Aorta (tissue), 5 donors: ENCODE data around the gene CELF4. TPM values are rescaled to one million over a fixed set of nuclear protein-coding genes. Genes with fewer than 3 reads are reported as not detected.

Source experiments
- ATAC-seq: fragments of 200-7000 bp; cut with Tn5 transposase; one replicate; pipeline ENCODE4 v1.9.1; 2022; ENCODE audit warnings: moderate library complexity; ENCODE audit not compliant: low FRiP score
- DNase-seq, 2 donors: peaks; one replicate each; pipeline ENCODE4 v3.0.0-alpha.2; 2020
- H3K27ac ChIP-seq, 2 donors: one replicate each; pipeline ENCODE4 v1.5.1; 2013; ENCODE audit warnings: low read length in 2 of 2, mild to moderate bottlenecking in 2 of 2, moderate library complexity in 2 of 2, control low read depth in 1 of 2, inconsistent platforms in 1 of 2, low read depth in 1 of 2
- H3K27me3 ChIP-seq, 2 donors: one replicate each; pipeline ENCODE4 v1.6.1; 2013; ENCODE audit warnings: control low read depth in 1 of 2, low read length in 1 of 2, mild to moderate bottlenecking in 1 of 2, moderate library complexity in 1 of 2; ENCODE audit not compliant: insufficient read depth in 2 of 2, control insufficient read depth in 1 of 2
- H3K36me3 ChIP-seq, 2 donors: one replicate each; pipeline ENCODE4 v1.6.1; 2013; ENCODE audit warnings: control low read depth in 1 of 2, low read length in 1 of 2, mild to moderate bottlenecking in 1 of 2; ENCODE audit not compliant: insufficient read depth in 2 of 2, control insufficient read depth in 1 of 2
- H3K4me1 ChIP-seq, 2 donors: one replicate each; pipeline ENCODE4 v1.6.1; 2013; ENCODE audit warnings: low read length in 2 of 2, control low read depth in 1 of 2, mild to moderate bottlenecking in 1 of 2, moderate library complexity in 1 of 2; ENCODE audit not compliant: insufficient read depth in 2 of 2, control insufficient read depth in 1 of 2
- H3K4me3 ChIP-seq, 2 donors: one replicate each; pipeline ENCODE4 v1.5.1; 2013; ENCODE audit warnings: low read length in 2 of 2, control low read depth in 1 of 2, mild to moderate bottlenecking in 1 of 2
- H3K9me3 ChIP-seq: one replicate; pipeline ENCODE4 v1.6.1; 2013; ENCODE audit warnings: mild to moderate bottlenecking, low read length; ENCODE audit not compliant: control insufficient read depth
- WGBS, 2 donors: extraction: QIAGEN DNeasy Blood & Tissue Kit; methylation state at CpG; one replicate each; pipeline ENCODE4 v1.1.7; 2013; 5-methylcytosine and 5-hydroxymethylcytosine counted together
- intact Hi-C, 2 donors: fragments of 100-400 bp; cut with DNase I; formaldehyde crosslinking; loops; one replicate each; pipeline versions ENCODE4 v1.14.2 to v1.15.0; 2022
- polyA plus RNA-seq, 2 donors: library from polyadenylated mRNA; stranded (reverse); fragments of 200-250 nt; gene quantifications; one replicate each; pipeline ENCODE4 v1.2.3, GENCODE V29; 2013
- total RNA-seq, 2 donors: library from RNA; stranded (reverse); fragmentation: NEBNext Ultra II Directional; extraction: Animal tissue kit (Norgen Biotek cat#: 25700); gene quantifications; one replicate each; pipeline ENCODE4 v1.2.1, GENCODE V29; 2021
- donor health status: healthy with polysubstance abuse.
- donor health status: Bipolar disorder and iron deficiency.
- donor health status: DM: no; HTN: no; CAD: no.
- donor health status: DM: no; HTN: no; CAD: no.
- donor health status: DM: yes; HTN: yes; CAD: no.

Gene CELF4
- total and polyA plus RNA-seq, 4 donors = 0.51 TPM; not detected in 3

GRCh38 chr18:37483984-37484819 lies 81.4 kb downstream of the CELF4 start:
- DNase-seq = no peak
- Histone ChIP-seq H3K36me3 (no peaks in the 10 kb centered on the region), H3K27me3 (peaks cover 0 to 2% of the 10 kb centered on the region in 2 donors), H3K27ac (no peak overlapping the region), H3K4me3 (no peak overlapping the region), H3K4me1 (no peaks in the 10 kb centered on the region), H3K9me3 (no peaks in the 10 kb centered on the region)
- intact Hi-C loops = no loop called here
- 9% methylated on average over 17 of the region's 17 CpGs for WGBS, 2 donors
- no peak for ATAC-seq

DNA sequence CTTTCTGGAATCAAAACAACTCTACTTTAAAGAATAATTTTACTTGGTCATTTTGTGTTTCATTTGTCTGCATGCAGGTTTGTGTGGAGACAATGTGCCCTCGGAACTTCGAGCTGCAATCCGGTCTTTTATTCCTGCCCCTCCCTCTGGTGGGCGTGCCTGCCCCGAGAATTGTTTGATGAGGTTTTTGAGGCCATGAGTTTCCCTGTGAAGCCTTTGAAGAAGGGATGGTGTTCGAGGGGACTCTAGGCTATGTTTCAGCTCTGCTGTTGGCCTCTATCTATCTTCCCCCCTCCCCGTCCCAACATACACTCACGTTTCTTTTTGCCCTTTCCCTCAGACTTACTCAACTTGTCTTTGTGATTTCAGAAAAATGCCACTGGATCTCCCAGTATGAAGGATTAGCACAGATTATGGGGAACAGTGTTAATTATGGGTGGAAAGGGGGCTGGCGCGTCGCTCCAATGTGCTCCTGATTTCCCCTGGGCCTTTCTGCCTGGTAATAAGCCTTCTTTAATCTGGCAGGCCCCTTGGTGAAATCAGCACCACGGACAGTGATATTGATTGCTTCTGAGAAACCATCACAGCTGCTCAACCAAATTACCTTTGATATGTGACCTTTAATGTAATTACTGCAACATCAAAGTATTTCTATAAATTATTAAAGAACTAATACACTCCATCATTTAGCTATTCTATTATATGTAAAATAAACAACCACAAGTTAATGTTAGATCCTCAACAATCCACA lies 82.2 kb downstream of the CELF4 start:
- no peaks in the 10 kb centered on the region for H3K36me3 ChIP-seq
- ATAC-seq (no peak), DNase-seq (no peak)
- no peak overlapping the region for H3K27ac ChIP-seq
- H3K4me3 ChIP-seq = no peak overlapping the region
- intact Hi-C loops = no loop called here
- H3K27me3 ChIP-seq = peaks cover 0 to 2% of the 10 kb centered on the region in 2 donors
- no peaks in the 10 kb centered on the region for H3K4me1 ChIP-seq
- whole genome bisulfite sequencing, 2 donors = 23 to 28% methylated on average over 12 of the region's 12 CpGs
- no peaks in the 10 kb centered on the region for H3K9me3 ChIP-seq

- Histone ChIP-seq H3K27ac (no peak overlapping the region), H3K27me3 (peaks cover 0 to 1% of the 10 kb centered on the region in 2 donors), H3K9me3 (no peaks in the 10 kb centered on the region), H3K4me1 (no peaks in the 10 kb centered on the region), H3K36me3 (no peaks in the 10 kb centered on the region), H3K4me3 (no peak overlapping the region)
- intact Hi-C loops = no loop called here
- ATAC-seq (no peak), DNase-seq (no peak)
- 10 to 23% methylated on average over 3 of the region's 3 CpGs for WGBS, 2 donors
Measured at GRCh38 chr18:37482433-37482832, 83.2 kb downstream of the CELF4 start.

DNA sequence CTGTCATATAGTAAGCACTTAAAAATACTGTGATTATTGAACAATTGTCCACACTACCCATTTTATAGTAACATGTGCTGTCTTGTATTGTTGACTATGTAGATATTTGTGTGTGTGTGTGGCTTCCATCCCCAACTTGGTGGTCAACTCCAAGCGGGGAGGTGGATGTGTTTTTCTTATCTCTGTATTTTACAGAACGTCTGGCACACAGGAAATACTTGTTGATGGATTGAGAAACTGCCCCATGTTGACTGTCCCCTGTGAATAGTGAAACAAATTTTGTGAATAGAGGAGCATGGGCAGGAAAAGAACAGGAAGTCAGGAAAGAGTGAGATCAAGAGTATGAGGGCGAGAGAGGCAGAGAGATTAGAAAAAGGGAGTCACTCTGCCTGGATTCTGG lies 83.6 kb downstream of the CELF4 start:
- 10 to 13% methylated on average over 3 of the region's 3 CpGs for WGBS, 2 donors
- Histone ChIP-seq H3K4me3 (no peak overlapping the region), H3K9me3 (no peaks in the 10 kb centered on the region), H3K36me3 (no peaks in the 10 kb centered on the region), H3K27me3 (no peaks in the 10 kb centered on the region), H3K27ac (no peak overlapping the region), H3K4me1 (no peaks in the 10 kb centered on the region)
- DNase-seq (no peak), ATAC-seq (no peak)
- intact Hi-C loops = no loop called here

DNA sequence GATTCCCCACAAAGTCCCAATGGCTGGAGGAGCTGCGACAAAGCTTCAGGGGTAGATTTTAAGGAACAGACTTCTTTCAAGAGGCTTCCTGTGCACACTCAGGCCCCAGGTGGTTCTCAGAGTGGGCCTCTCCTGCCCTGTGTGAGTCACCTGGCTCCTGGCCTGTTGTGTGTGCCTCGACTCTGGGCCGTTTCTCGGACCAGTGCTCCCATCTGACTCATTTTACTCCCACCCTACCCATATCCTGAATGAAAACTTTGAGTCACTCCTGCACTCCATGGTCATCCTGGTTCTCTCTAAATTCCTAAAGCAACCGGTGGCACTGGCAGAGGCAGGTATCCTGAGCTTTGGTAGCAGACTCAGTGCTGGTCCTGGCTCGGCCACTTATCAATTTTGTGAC lies 84.1 kb downstream of the CELF4 start:
- ATAC-seq (no peak), DNase-seq (no peak)
- intact Hi-C loops = no loop called here
- H3K36me3 ChIP-seq = no peaks in the 10 kb centered on the region
- no peaks in the 10 kb centered on the region for H3K9me3 ChIP-seq
- WGBS, 2 donors = 76 to 79% methylated on average over 6 of the region's 6 CpGs
- H3K27ac ChIP-seq = no peak overlapping the region
- no peaks in the 10 kb centered on the region for H3K27me3 ChIP-seq
- H3K4me3 ChIP-seq = no peak overlapping the region
- H3K4me1 ChIP-seq = no peaks in the 10 kb centered on the region

DNA sequence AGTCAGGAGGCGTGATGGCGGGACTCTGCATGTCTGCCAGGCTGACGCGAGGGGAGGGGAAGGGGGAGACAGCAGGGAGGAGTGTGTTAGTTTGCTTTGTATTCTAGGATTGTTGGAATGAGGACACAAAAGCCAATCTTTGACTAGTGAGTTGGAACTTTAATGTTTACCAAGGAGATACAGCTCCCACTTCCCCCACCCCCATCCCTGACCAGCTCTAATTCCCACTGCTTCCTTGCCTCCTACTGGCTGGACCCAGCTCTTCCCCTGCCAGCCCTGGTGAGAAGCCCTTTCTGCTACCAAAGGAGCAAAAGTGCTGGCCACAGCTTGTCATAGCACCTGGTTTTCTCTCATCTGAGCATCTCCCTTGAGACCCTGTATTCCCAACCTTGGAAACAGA lies 84.5 kb downstream of the CELF4 start:
- DNase-seq = no peak
- H3K4me3 ChIP-seq = no peak overlapping the region
- no peak overlapping the region for H3K27ac ChIP-seq
- ATAC-seq = no peak
- 57 to 67% methylated on average over 4 of the region's 4 CpGs for WGBS, 2 donors
- no peaks in the 10 kb centered on the region for H3K4me1 ChIP-seq
- intact Hi-C loops = no loop called here
- H3K9me3 ChIP-seq = no peaks in the 10 kb centered on the region
- no peaks in the 10 kb centered on the region for H3K27me3 ChIP-seq
- no peaks in the 10 kb centered on the region for H3K36me3 ChIP-seq

DNA sequence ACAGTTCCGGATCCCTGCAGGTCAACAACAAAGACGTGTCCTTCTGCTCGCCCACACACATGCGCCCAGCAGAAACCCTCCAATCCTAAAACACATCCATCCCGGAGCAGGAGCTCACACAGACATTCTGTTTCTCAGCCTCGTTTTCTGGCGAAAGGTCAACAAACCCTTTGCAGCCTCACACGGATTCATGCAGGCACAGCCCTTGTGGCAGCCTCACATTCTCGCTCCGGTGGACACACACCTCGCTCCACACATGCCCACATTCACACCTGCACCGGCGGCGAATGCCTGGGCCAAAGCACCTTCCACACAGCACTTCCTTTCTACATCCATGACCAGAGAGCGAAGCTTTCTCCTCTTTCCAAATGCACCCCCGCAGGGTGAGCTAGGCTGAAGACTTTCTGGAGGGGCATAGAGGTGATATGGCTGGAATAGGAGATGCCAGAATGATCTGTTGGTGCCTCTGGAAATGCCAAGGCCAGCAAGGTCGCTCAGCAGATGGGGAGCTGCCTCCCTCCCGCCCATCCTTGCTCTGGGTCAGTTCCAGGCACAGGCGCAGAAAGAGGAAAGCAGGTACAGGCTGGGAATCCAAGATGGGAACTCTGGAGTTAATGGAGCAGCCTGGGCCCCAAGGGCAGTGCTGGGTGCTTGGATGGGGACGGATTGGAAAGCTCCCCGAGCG lies 88.8 kb downstream of the CELF4 start:
- no peak overlapping the region for H3K4me3 ChIP-seq
- no peak for DNase-seq
- no peaks in the 10 kb centered on the region for H3K27me3 ChIP-seq
- H3K27ac ChIP-seq = no peak overlapping the region
- ATAC-seq = no peak
- H3K4me1 ChIP-seq = no peaks in the 10 kb centered on the region
- H3K9me3 ChIP-seq = no peaks in the 10 kb centered on the region
- intact Hi-C loops = no loop called here
- 53 to 62% methylated on average over 22 of the region's 22 CpGs for WGBS, 2 donors
- no peaks in the 10 kb centered on the region for H3K36me3 ChIP-seq

GRCh38 chr18:37476182-37476581 lies 89.4 kb downstream of the CELF4 start:
- 31 to 33% methylated on average over 6 of the region's 6 CpGs for WGBS, 2 donors
- Histone ChIP-seq H3K27me3 (no peaks in the 10 kb centered on the region), H3K36me3 (no peaks in the 10 kb centered on the region), H3K4me1 (no peaks in the 10 kb centered on the region), H3K27ac (no peak overlapping the region), H3K4me3 (no peak overlapping the region), H3K9me3 (no peaks in the 10 kb centered on the region)
- DNase-seq = no peak
- intact Hi-C loops = no loop called here
- no peak for ATAC-seq
